ENCODE results near the gene CEP128.

- no peak for TF ChIP-seq POLR2A (IDR thresholded peaks at IDR 0.05)
- TF ChIP-seq, protein P1, sequence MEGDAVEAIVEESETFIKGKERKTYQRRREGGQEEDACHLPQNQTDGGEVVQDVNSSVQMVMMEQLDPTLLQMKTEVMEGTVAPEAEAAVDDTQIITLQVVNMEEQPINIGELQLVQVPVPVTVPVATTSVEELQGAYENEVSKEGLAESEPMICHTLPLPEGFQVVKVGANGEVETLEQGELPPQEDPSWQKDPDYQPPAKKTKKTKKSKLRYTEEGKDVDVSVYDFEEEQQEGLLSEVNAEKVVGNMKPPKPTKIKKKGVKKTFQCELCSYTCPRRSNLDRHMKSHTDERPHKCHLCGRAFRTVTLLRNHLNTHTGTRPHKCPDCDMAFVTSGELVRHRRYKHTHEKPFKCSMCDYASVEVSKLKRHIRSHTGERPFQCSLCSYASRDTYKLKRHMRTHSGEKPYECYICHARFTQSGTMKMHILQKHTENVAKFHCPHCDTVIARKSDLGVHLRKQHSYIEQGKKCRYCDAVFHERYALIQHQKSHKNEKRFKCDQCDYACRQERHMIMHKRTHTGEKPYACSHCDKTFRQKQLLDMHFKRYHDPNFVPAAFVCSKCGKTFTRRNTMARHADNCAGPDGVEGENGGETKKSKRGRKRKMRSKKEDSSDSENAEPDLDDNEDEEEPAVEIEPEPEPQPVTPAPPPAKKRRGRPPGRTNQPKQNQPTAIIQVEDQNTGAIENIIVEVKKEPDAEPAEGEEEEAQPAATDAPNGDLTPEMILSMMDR (IDR thresholded peaks at IDR 0.05): no peak
Measured at GRCh38 chr14:80770114-80770908, 171.2 kb downstream of the CEP128 start.

Measured in uterus (tissue), 2 donors.